Fibroblast of gingiva (primary cell): ENCODE results near the gene RPL10.

Experiments used
- DNase-seq: peaks from one replicate; pipeline ENCODE4 v3.0.0-alpha.2; 2011; ENCODE audit warnings: low read depth

Gene RPL10

GRCh38 chrX:154397888-154398667, at the start of gene RPL10:
RPL10 (plus strand) TSS chrX:154398377; CDS start chrX:154398520, 143 bp downstream.
- DNase-seq, result peak; percentile 98

GRCh38 chrX:154348646-154349358, 49.4 kb upstream of the RPL10 start:
- DNase-seq, result no peak

- DNase-seq, result no peak
Measured at GRCh38 chrX:154349359-154349935, 48.7 kb upstream of the RPL10 start.

GRCh38 chrX:154349979-154350378, 48.2 kb upstream of the RPL10 start:
- DNase-seq, result no peak

- DNase-seq, result no peak
Measured at GRCh38 chrX:154350429-154351182, 47.6 kb upstream of the RPL10 start.

- no peak for DNase-seq
Measured at GRCh38 chrX:154351183-154352011, 46.8 kb upstream of the RPL10 start.

- DNase-seq, result no peak
Measured at GRCh38 chrX:154352012-154352401, 46.2 kb upstream of the RPL10 start.

- DNase-seq, result no peak
Measured at GRCh38 chrX:154352466-154352865, 45.7 kb upstream of the RPL10 start.

GRCh38 chrX:154353172-154353843, 44.9 kb upstream of the RPL10 start:
- no peak for DNase-seq

- DNase-seq, result no peak
Measured at GRCh38 chrX:154354013-154354412, 44.2 kb upstream of the RPL10 start.

GRCh38 chrX:154354516-154354915, 43.7 kb upstream of the RPL10 start:
- DNase-seq, result no peak

- DNase-seq, result no peak
Measured at GRCh38 chrX:154355094-154355775, 42.9 kb upstream of the RPL10 start.

- DNase-seq, result no peak
Measured at GRCh38 chrX:154355776-154356140, 42.4 kb upstream of the RPL10 start.

GRCh38 chrX:154356596-154356995, 41.6 kb upstream of the RPL10 start:
- no peak for DNase-seq

GRCh38 chrX:154357205-154357604, 41.0 kb upstream of the RPL10 start:
- DNase-seq, result no peak

- DNase-seq, result no peak
Measured at GRCh38 chrX:154358011-154358410, 40.2 kb upstream of the RPL10 start.

GRCh38 chrX:154358829-154359228, 39.3 kb upstream of the RPL10 start:
- no peak for DNase-seq

- no peak for DNase-seq
Measured at GRCh38 chrX:154359362-154360154, 38.6 kb upstream of the RPL10 start.

- DNase-seq, result no peak
Measured at GRCh38 chrX:154360155-154360713, 37.9 kb upstream of the RPL10 start.
